Tibial artery (tissue), 4 donors: ENCODE data around the gene TMPRSS4.

Source experiments
- DNase-seq, 2 donors: peaks; one replicate each; pipeline ENCODE4 v3.0.0-alpha.2; 2019
- H3K27ac ChIP-seq, 2 donors: fragments of 200-600 bp; sonication (generic) in 1 of 2; 1 replicate in 1 of 2; 2 replicates in 1 of 2; pipeline ENCODE4 v1.5.1; 2018 to 2019; ENCODE audit warnings: mild to moderate bottlenecking in 1 of 2
- H3K27me3 ChIP-seq, 2 donors: fragments of 200-600 bp; sonication (generic) in 1 of 2; one replicate each; pipeline versions ENCODE4 v1.5.1 to v1.6.0; 2016 to 2019
- H3K36me3 ChIP-seq, 3 donors: fragments of 200-600 bp; sonication (generic) in 2 of 3; one replicate each; pipeline ENCODE4 v1.5.1; 2016 to 2019; ENCODE audit warnings: mild to moderate bottlenecking in 2 of 3
- H3K4me1 ChIP-seq, 4 donors: fragments of 200-600 bp; sonication (generic) in 2 of 4; 1 replicate in 3 of 4; 2 replicates in 1 of 4; pipeline ENCODE4 v1.5.1; 2016 to 2019
- H3K4me3 ChIP-seq, 2 donors: fragments of 200-600 bp; sonication (generic) in 1 of 2; 1 replicate in 1 of 2; 2 replicates in 1 of 2; pipeline ENCODE4 v1.5.1; 2018 to 2019; ENCODE audit warnings: mild to moderate bottlenecking in 2 of 2
- H3K9me3 ChIP-seq, 3 donors: fragments of 200-600 bp; sonication (generic) in 1 of 3; one replicate each; pipeline ENCODE4 v1.5.1; 2016 to 2019
- CTCF ChIP-seq, 2 experiments: fragments of 200-600 bp in 1 of 2; fragments of 450-650 bp in 1 of 2; IDR thresholded peaks; one replicate each; pipeline ENCODE4 v1.5.1; 2017 to 2019; ENCODE audit warnings: antibody characterized with exemption in 2 of 2, mild to moderate bottlenecking in 1 of 2, moderate library complexity in 1 of 2
- intact Hi-C: fragments of 100-400 bp; cut with DNase I; formaldehyde crosslinking; loops from one replicate; pipeline ENCODE4 v1.15.0; 2023; ENCODE audit warnings: low total_unique reads

TMPRSS4 gene, protein sequence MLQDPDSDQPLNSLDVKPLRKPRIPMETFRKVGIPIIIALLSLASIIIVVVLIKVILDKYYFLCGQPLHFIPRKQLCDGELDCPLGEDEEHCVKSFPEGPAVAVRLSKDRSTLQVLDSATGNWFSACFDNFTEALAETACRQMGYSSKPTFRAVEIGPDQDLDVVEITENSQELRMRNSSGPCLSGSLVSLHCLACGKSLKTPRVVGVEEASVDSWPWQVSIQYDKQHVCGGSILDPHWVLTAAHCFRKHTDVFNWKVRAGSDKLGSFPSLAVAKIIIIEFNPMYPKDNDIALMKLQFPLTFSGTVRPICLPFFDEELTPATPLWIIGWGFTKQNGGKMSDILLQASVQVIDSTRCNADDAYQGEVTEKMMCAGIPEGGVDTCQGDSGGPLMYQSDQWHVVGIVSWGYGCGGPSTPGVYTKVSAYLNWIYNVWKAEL

DNA sequence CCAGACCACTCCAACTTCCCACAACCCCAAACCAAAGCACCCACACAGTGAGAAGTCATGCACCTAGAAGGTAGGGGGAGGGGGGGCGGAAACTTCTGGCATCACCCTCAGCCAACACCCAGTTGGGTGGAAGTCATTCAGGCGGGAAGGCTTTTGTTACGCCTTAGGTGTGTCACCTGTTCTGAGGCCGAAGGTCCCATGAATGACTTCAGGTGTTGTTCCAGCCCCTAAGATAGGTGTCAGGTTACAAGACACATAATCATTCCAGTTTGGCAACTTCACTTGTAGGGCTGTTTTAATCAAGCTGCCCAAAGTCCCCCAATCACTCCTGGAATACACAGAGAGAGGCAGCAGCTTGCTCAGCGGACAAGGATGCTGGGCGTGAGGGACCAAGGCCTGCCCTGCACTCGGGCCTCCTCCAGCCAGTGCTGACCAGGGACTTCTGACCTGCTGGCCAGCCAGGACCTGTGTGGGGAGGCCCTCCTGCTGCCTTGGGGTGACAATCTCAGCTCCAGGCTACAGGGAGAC lies at the start of gene TMPRSS4:
Gene TMPRSS4 (plus strand): TSS at position 325 of the 528 bp plus-strand sequence. CDS start 225 bp downstream, outside the sequence.
- Histone ChIP-seq H3K9me3 (no peaks in the 10 kb centered on the region), H3K36me3 (no peaks in the 10 kb centered on the region), H3K27me3 (peaks cover 0 to 32% of the 10 kb centered on the region in 2 donors), H3K27ac (no peak within 1 kb of the TSS), H3K4me3 (no peak within 1 kb of the TSS), H3K4me1 (no peaks in the 10 kb centered on the region)
- intact Hi-C loops = no loop called here
- no peak for TF ChIP-seq CTCF (IDR thresholded peaks at IDR 0.05)
- DNase-seq = no peak

- Histone ChIP-seq H3K4me3 (no peak overlapping the region), H3K36me3 (no peaks in the 10 kb centered on the region), H3K9me3 (no peaks in the 10 kb centered on the region), H3K4me1 (no peaks in the 10 kb centered on the region), H3K27ac (no peak overlapping the region), H3K27me3 (no peaks in the 10 kb centered on the region)
- intact Hi-C loops = no loop called here
- no peak for TF ChIP-seq CTCF (IDR thresholded peaks at IDR 0.05)
- no peak for DNase-seq
Observed at GRCh38 chr11:118027694-118028093, 49.2 kb upstream of the TMPRSS4 start.

GRCh38 chr11:118028626-118029025 lies 48.3 kb upstream of the TMPRSS4 start:
- H3K9me3 ChIP-seq = no peaks in the 10 kb centered on the region
- H3K4me1 ChIP-seq = no peaks in the 10 kb centered on the region
- no peaks in the 10 kb centered on the region for H3K36me3 ChIP-seq
- H3K4me3 ChIP-seq = no peak overlapping the region
- intact Hi-C loops = no loop called here
- no peak for DNase-seq
- no peak for TF ChIP-seq CTCF (IDR thresholded peaks at IDR 0.05)
- no peaks in the 10 kb centered on the region for H3K27me3 ChIP-seq
- no peak overlapping the region for H3K27ac ChIP-seq

- Histone ChIP-seq H3K9me3 (no peaks in the 10 kb centered on the region), H3K4me3 (no peak overlapping the region), H3K27ac (no peak overlapping the region), H3K36me3 (no peaks in the 10 kb centered on the region), H3K27me3 (no peaks in the 10 kb centered on the region), H3K4me1 (no peaks in the 10 kb centered on the region)
- TF ChIP-seq CTCF (IDR thresholded peaks at IDR 0.05) = no peak
- no peak for DNase-seq
- intact Hi-C loops = no loop called here
Observed at GRCh38 chr11:118033443-118033842, 43.4 kb upstream of the TMPRSS4 start.

DNA sequence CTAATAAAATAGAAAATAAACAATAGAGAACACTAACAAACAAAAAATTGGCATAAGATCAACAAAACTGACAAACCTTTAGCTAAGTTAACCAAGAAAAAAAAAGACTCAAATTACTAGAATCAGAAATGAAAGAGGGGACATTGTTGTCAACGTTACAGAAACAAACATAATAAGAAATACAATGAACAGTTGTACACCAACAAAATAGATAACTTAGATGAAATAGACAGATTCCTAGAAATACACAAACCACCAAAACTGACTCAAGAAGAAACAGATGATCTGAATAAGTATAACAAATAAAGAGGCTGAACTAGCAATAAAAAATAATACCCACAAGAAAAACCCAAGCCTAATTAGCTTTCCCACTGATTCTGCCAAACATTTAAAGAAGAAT lies 34.7 kb upstream of the TMPRSS4 start:
- TF ChIP-seq CTCF (IDR thresholded peaks at IDR 0.05) = no peak
- intact Hi-C loops = no loop called here

More for the DNA sequence above, 34.7 kb upstream of the TMPRSS4 start:
- Histone ChIP-seq H3K36me3 (no peaks in the 10 kb centered on the region), H3K27ac (no peak overlapping the region), H3K27me3 (peaks cover 0 to 16% of the 10 kb centered on the region in 2 donors), H3K4me1 (no peaks in the 10 kb centered on the region), H3K4me3 (no peak overlapping the region), H3K9me3 (no peaks in the 10 kb centered on the region)
- no peak for DNase-seq
